GM12878 (cell line): Measurements from ENCODE around the gene SERPING1. TPM values are rescaled to one million over a fixed set of nuclear protein-coding genes. Genes with fewer than 3 reads are reported as not detected.

Source experiments
- BCL11A ChIP-seq: IDR thresholded peaks from 2 replicates; pipeline ENCODE4 v1.6.1; 2011; ENCODE audit warnings: low read depth, low read length
- BMI1 ChIP-seq: fragments of 450-650 bp; IDR thresholded peaks from 2 replicates; pipeline ENCODE4 v1.6.1; 2016; ENCODE audit warnings: mild to moderate bottlenecking, moderate library complexity, borderline replicate concordance
- CREM ChIP-seq: IDR thresholded peaks from 2 replicates; pipeline ENCODE4 v1.6.1; 2014; ENCODE audit warnings: antibody characterized with exemption, low read depth
- HCFC1 ChIP-seq: fragments of 150-350 bp; IDR thresholded peaks from 2 replicates; pipeline ENCODE4 v1.6.1; 2014; ENCODE audit warnings: low read length
- IKZF1 ChIP-seq: fragments of 450-650 bp; conservative IDR thresholded peaks from 2 replicates; pipeline ENCODE4 v1.6.1; 2017; ENCODE audit warnings: antibody characterized with exemption, mild to moderate bottlenecking
- KLF5 ChIP-seq: fragments of 450-650 bp; IDR thresholded peaks from 2 replicates; pipeline ENCODE4 v1.6.1; 2014; ENCODE audit warnings: mild to moderate bottlenecking; ENCODE audit not compliant: partially characterized antibody
- NR2C1 ChIP-seq: fragments of 450-650 bp; IDR thresholded peaks from 2 replicates; pipeline ENCODE4 v1.6.1; 2017; ENCODE audit warnings: antibody characterized with exemption, mild to moderate bottlenecking, moderate library complexity
- RAD21 ChIP-seq: IDR thresholded peaks from 2 replicates; pipeline ENCODE4 v1.6.1; 2011; ENCODE audit warnings: mild to moderate bottlenecking, low read depth, low read length, moderate library complexity; ENCODE audit not compliant: insufficient read depth
- RBBP5 ChIP-seq: fragments of 200-600 bp; sonication (generic); conservative IDR thresholded peaks from 2 replicates; pipeline ENCODE4 v1.6.1; 2016
- STAT3 ChIP-seq: IDR thresholded peaks from 2 replicates; pipeline ENCODE4 v1.6.1; 2011; ENCODE audit warnings: low read depth, low read length, improper control_type of control experiment
- TCF7 ChIP-seq: IDR thresholded peaks from 2 replicates; pipeline ENCODE4 v1.6.1; 2014; ENCODE audit warnings: antibody characterized with exemption, borderline replicate concordance
- polyA plus RNA-seq, 11 experiments: library from polyadenylated mRNA; depleted of rRNA in 4 of 11; unstranded in 6 of 11; stranded (reverse) in 5 of 11; fragments of >200 nt; fragmentation: Nextera tagmentation in 4 of 11; fragmentation: Illumina TruSeq in 1 of 11; extraction: Ambion mirVana in 4 of 11; extraction: Trizol in 1 of 11; gene quantifications; 1 replicate in 1 of 11; 2 replicates in 10 of 11; pipeline versions ENCODE4 v1.2.1 to v1.2.3, GENCODE V29; 2011 to 2016; ENCODE audit warnings: inconsistent platforms in 2 of 11, missing spikeins in 2 of 11, low read depth in 1 of 11
- total RNA-seq, 4 experiments: library from RNA; depleted of rRNA in 3 of 4; stranded (reverse); fragments of >200 nt in 3 of 4; fragmentation: Illumina TruSeq in 1 of 4; extraction: Trizol in 1 of 4; gene quantifications; 2 replicates each; pipeline versions ENCODE4 v1.2.1 to v1.2.3, GENCODE V29; 2013 to 2021
- TF ChIP-seq, protein P1 (sequence below): fragments of 450-650 bp; IDR thresholded peaks from 2 replicates; pipeline ENCODE4 v1.6.1; 2018; ENCODE audit warnings: borderline replicate concordance, mild to moderate bottlenecking; ENCODE audit not compliant: partially characterized antibody
- TF ChIP-seq, protein P2 (sequence below): fragments of 450-650 bp; IDR thresholded peaks from 2 replicates; pipeline ENCODE4 v1.6.1; 2017; ENCODE audit warnings: mild to moderate bottlenecking, moderate library complexity
- TF ChIP-seq, protein P3 (sequence below): fragments of 450-650 bp; IDR thresholded peaks from 2 replicates; pipeline ENCODE4 v1.6.1; 2014; ENCODE audit warnings: mild to moderate bottlenecking

Gene SERPING1
- total and polyA plus RNA-seq, 10 of the 15 experiments (the other 5 are each of a cell fraction or from before 2014, with no cell fraction given): 0.24 to 1.4 TPM; not detected in 8

DNA sequence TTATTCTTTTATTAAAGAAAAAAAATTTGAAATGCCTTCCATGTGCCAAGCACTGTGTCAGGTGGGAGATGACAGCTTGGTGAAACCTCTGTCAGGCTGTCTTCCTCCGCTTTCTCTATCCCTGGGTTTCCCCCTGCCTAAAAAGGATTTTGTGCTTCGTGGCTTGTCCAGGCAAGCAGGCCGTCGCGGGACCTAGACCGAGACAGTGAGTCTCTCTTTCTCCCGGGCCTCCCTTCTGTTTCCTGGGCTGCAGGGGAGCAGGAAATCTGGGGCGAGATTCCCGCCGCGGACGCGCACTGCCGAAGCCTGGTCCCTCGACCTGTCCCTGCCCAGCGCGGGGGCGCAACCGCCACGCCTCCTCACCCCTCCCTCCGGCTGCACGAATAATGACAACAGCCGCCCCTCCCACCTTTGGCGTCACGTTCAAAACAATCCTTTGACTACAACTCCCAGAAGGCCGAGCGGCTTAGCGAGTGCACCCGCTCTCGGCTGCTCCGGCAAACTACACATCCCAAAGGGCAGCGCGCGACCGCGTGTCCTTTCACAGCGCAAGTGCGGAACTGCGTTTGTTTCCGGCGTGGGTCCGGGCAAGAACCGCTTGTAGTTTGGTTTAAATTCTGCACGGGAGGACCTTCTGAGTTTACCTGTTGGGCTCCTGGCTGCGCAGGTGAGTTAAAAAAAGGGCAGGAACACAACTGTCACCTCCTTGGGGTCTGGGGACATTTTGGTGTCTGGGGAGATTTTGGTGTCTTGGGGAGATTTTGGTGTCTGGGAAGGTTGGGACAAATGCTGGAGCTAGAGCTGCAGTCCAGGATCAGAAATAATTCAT is 59.9 kb downstream of the SERPING1 start, which contains the start of gene CLP1 (continued):
- TF ChIP-seq, protein P1, sequence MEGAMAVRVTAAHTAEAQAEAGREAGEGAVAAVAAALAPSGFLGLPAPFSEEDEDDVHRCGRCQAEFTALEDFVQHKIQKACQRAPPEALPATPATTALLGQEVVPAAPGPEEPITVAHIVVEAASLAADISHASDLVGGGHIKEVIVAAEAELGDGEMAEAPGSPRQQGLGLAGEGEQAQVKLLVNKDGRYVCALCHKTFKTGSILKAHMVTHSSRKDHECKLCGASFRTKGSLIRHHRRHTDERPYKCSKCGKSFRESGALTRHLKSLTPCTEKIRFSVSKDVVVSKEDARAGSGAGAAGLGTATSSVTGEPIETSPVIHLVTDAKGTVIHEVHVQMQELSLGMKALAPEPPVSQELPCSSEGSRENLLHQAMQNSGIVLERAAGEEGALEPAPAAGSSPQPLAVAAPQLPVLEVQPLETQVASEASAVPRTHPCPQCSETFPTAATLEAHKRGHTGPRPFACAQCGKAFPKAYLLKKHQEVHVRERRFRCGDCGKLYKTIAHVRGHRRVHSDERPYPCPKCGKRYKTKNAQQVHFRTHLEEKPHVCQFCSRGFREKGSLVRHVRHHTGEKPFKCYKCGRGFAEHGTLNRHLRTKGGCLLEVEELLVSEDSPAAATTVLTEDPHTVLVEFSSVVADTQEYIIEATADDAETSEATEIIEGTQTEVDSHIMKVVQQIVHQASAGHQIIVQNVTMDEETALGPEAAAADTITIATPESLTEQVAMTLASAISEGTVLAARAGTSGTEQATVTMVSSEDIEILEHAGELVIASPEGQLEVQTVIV: peak; percentile 55
- TF ChIP-seq IKZF1 (peak; percentile 98), CREM (peak; percentile 95), BMI1 (no peak), HCFC1 (peak; percentile 99), TCF7 (no peak), NR2C1 (peak; percentile 81), STAT3 (no peak), KLF5 (peak; percentile 89), RBBP5 (no peak), RAD21 (no peak), BCL11A (no peak)
- TF ChIP-seq, protein P2, sequence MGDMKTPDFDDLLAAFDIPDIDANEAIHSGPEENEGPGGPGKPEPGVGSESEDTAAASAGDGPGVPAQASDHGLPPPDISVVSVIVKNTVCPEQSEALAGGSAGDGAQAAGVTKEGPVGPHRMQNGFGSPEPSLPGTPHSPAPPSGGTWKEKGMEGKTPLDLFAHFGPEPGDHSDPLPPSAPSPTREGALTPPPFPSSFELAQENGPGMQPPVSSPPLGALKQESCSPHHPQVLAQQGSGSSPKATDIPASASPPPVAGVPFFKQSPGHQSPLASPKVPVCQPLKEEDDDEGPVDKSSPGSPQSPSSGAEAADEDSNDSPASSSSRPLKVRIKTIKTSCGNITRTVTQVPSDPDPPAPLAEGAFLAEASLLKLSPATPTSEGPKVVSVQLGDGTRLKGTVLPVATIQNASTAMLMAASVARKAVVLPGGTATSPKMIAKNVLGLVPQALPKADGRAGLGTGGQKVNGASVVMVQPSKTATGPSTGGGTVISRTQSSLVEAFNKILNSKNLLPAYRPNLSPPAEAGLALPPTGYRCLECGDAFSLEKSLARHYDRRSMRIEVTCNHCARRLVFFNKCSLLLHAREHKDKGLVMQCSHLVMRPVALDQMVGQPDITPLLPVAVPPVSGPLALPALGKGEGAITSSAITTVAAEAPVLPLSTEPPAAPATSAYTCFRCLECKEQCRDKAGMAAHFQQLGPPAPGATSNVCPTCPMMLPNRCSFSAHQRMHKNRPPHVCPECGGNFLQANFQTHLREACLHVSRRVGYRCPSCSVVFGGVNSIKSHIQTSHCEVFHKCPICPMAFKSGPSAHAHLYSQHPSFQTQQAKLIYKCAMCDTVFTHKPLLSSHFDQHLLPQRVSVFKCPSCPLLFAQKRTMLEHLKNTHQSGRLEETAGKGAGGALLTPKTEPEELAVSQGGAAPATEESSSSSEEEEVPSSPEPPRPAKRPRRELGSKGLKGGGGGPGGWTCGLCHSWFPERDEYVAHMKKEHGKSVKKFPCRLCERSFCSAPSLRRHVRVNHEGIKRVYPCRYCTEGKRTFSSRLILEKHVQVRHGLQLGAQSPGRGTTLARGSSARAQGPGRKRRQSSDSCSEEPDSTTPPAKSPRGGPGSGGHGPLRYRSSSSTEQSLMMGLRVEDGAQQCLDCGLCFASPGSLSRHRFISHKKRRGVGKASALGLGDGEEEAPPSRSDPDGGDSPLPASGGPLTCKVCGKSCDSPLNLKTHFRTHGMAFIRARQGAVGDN: peak; percentile 23; the same call in 1 of the 2 replicates
- TF ChIP-seq, protein P3, sequence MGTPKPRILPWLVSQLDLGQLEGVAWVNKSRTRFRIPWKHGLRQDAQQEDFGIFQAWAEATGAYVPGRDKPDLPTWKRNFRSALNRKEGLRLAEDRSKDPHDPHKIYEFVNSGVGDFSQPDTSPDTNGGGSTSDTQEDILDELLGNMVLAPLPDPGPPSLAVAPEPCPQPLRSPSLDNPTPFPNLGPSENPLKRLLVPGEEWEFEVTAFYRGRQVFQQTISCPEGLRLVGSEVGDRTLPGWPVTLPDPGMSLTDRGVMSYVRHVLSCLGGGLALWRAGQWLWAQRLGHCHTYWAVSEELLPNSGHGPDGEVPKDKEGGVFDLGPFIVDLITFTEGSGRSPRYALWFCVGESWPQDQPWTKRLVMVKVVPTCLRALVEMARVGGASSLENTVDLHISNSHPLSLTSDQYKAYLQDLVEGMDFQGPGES: 0 out of 2 replicates have a peak, but pooled peaks have one; percentile 24
